SK-N-SH (cell line): ENCODE results near the gene NNT. TPM values are rescaled to one million over a fixed set of nuclear protein-coding genes. Genes with fewer than 3 reads are reported as not detected.
A peak's percentile ranks its signal among the peaks of the same experiment; 100 is the strongest.
"Not testable (repeated sequence)": the region's sequence is repeated elsewhere in the genome, so short reads cannot be mapped to it uniquely, and the experiment has no call there.

Experiments
- CTCF ChIA-PET: fragments of 300-600, 350-600 bp; formaldehyde crosslinking; extraction: SDS; loops from one replicate; lab custom pipeline; 2021; lab: Yijun Ruan, JAX
- POLR2A ChIA-PET: fragments of 350-600 bp; sonication (Branson Sonifier 250); formaldehyde crosslinking; extraction: SDS; loops from one replicate; lab custom pipeline; 2020; ENCODE audit warnings: antibody characterized with exemption, inconsistent platforms; lab: Yijun Ruan, JAX
- DNase-seq: peaks from one replicate; pipeline ENCODE4 v3.0.0; 2012
- H2AFZ ChIP-seq: fragments of 200-600 bp; sonication (generic); 2 replicates; pipeline ENCODE4 v1.8.1; 2016; ENCODE audit warnings: antibody characterized with exemption, mild to moderate bottlenecking, low read depth
- H3F3A ChIP-seq: fragments of 200-600 bp; sonication (generic); replicated peaks from 2 replicates; pipeline ENCODE3; 2016; ENCODE audit warnings: antibody characterized with exemption, mild to moderate bottlenecking; ENCODE audit not compliant: insufficient read depth
- H3K27ac ChIP-seq, 2 experiments: fragments of 200-500 bp in 1 of 2; fragments of 200-600 bp in 1 of 2; sonication (Bioruptor generic) in 1 of 2; sonication (generic), shearing (Covaris generic) in 1 of 2; 2 replicates each; pipeline versions ENCODE4 v1.5.1 to v1.6.1; 2014 to 2016; ENCODE audit warnings: low read depth in 2 of 2, inconsistent platforms in 1 of 2, low read length in 1 of 2, mild to moderate bottlenecking in 1 of 2, mixed read lengths in 1 of 2
- H3K27me3 ChIP-seq: fragments of 200-600 bp; sonication (generic), shearing (Covaris generic); 2 replicates; pipeline ENCODE4 v1.6.1; 2016; ENCODE audit warnings: mixed run types; ENCODE audit not compliant: insufficient read depth
- H3K36me3 ChIP-seq, 2 experiments: fragments of 200-500 bp in 1 of 2; fragments of 200-600 bp in 1 of 2; sonication (Bioruptor generic) in 1 of 2; sonication (generic) in 1 of 2; replicated peaks in 1 of 2; 2 replicates each; pipeline versions ENCODE3 to v1.5.1; 2014 to 2016; ENCODE audit warnings: low read length in 1 of 2, mild to moderate bottlenecking in 1 of 2; ENCODE audit not compliant: insufficient read depth in 2 of 2, control insufficient read depth in 1 of 2
- H3K4me1 ChIP-seq, 2 experiments: fragments of 200-500 bp in 1 of 2; fragments of 200-600 bp in 1 of 2; sonication (Bioruptor generic) in 1 of 2; sonication (generic), shearing (Covaris generic) in 1 of 2; 2 replicates each; pipeline versions ENCODE4 v1.5.1 to v1.6.1; 2014 to 2016; ENCODE audit warnings: low read depth in 1 of 2, low read length in 1 of 2, mixed run types in 1 of 2; ENCODE audit not compliant: insufficient read depth in 2 of 2, control insufficient read depth in 1 of 2
- H3K4me2 ChIP-seq: fragments of 200-600 bp; sonication (generic), shearing (Covaris generic); 2 replicates; pipeline ENCODE4 v1.6.1; 2017; ENCODE audit warnings: mixed run types
- H3K4me3 ChIP-seq, 2 experiments: fragments of 200-500 bp in 1 of 2; fragments of 200-600 bp in 1 of 2; sonication (Bioruptor generic) in 1 of 2; sonication (generic), shearing (Covaris generic) in 1 of 2; 2 replicates each; pipeline versions ENCODE4 v1.5.1 to v1.8.1; 2014 to 2016; ENCODE audit warnings: low read depth in 2 of 2, inconsistent platforms in 1 of 2, low read length in 1 of 2, mild to moderate bottlenecking in 1 of 2, mixed read lengths in 1 of 2, moderate library complexity in 1 of 2
- H3K79me2 ChIP-seq: fragments of 200-600 bp; sonication (generic); 2 replicates; pipeline ENCODE4 v1.8.1; 2017; ENCODE audit warnings: mild to moderate bottlenecking; ENCODE audit not compliant: insufficient read depth
- H3K9ac ChIP-seq: fragments of 200-600 bp; sonication (generic); 2 replicates; pipeline ENCODE4 v1.6.1; 2017; ENCODE audit warnings: mixed run types
- H3K9me2 ChIP-seq: fragments of 200-600 bp; sonication (generic); 2 replicates; pipeline ENCODE4 v1.6.1; 2017; ENCODE audit warnings: mixed run types
- H3K9me3 ChIP-seq: fragments of 200-600 bp; sonication (generic); 2 replicates; pipeline ENCODE4 v1.6.1; 2017; ENCODE audit warnings: mixed run types, mild to moderate bottlenecking, moderate library complexity
- H4K20me1 ChIP-seq: fragments of 200-600 bp; sonication (generic); 2 replicates; pipeline ENCODE4 v1.6.1; 2017; ENCODE audit warnings: mild to moderate bottlenecking, mixed run types; ENCODE audit not compliant: insufficient read depth
- ELF1 ChIP-seq: IDR thresholded peaks from 2 replicates; pipeline ENCODE4 v1.4.0; 2012
- EZH2phosphoT487 ChIP-seq: fragments of 200-600 bp; sonication (generic); IDR thresholded peaks from 2 replicates; pipeline ENCODE4 v1.6.1; 2017; ENCODE audit warnings: low read depth, mixed run types, mild to moderate bottlenecking, antibody characterized with exemption, moderate library complexity, borderline replicate concordance
- FOSL2 ChIP-seq: IDR thresholded peaks from 2 replicates; pipeline ENCODE4 v1.4.0; 2012; ENCODE audit warnings: low read depth, mild to moderate bottlenecking, moderate library complexity, borderline replicate concordance
- FOXJ3 ChIP-seq: sonication (generic); formaldehyde crosslinking; IDR thresholded peaks from 2 replicates; pipeline ENCODE4 v1.5.1; 2020; ENCODE audit warnings: mild to moderate bottlenecking, missing genetic modification reagents
- MXI1 ChIP-seq: IDR thresholded peaks from 2 replicates; pipeline ENCODE4 v1.6.1; 2012; ENCODE audit warnings: mild to moderate bottlenecking, low read depth, low read length, improper control_type of control experiment
- NRF1 ChIP-seq: IDR thresholded peaks from 2 replicates; pipeline ENCODE4 v1.6.1; 2012; ENCODE audit warnings: low read depth, mild to moderate bottlenecking, low read length
- RAD21 ChIP-seq: IDR thresholded peaks from 2 replicates; pipeline ENCODE4 v1.6.1; 2012; ENCODE audit warnings: mild to moderate bottlenecking, low read length
- RCOR1 ChIP-seq: fragments of 150-350 bp; IDR thresholded peaks from 2 replicates; pipeline ENCODE4 v1.6.1; 2017; ENCODE audit warnings: antibody characterized with exemption, low read length
- SIN3A ChIP-seq: IDR thresholded peaks from 2 replicates; pipeline ENCODE4 v1.6.1; 2012; ENCODE audit warnings: low read depth, mild to moderate bottlenecking, low read length, moderate library complexity, borderline replicate concordance
- TCF12 ChIP-seq: IDR thresholded peaks from 2 replicates; pipeline ENCODE4 v1.4.0; 2012
- TEAD4 ChIP-seq: IDR thresholded peaks from 2 replicates; pipeline ENCODE4 v1.4.0; 2012; ENCODE audit warnings: mild to moderate bottlenecking, borderline replicate concordance; ENCODE audit not compliant: insufficient read depth
- WGBS: methylation state at CpG from one replicate; pipeline ENCODE4 v1.1.6; 2017; ENCODE audit warnings: low lambda C conversion rate; 5-methylcytosine and 5-hydroxymethylcytosine counted together
- polyA plus RNA-seq, 3 experiments: library from polyadenylated mRNA; depleted of rRNA; stranded (reverse); fragments of >200 nt; gene quantifications; 2 replicates each; pipeline ENCODE4 v1.2.3, GENCODE V29; 2012
- TF ChIP-seq, protein P1 (sequence below): IDR thresholded peaks from 2 replicates; pipeline ENCODE4 v1.4.0; 2012; ENCODE audit warnings: low read depth, borderline replicate concordance
- TF ChIP-seq, protein P2 (sequence below): IDR thresholded peaks from 2 replicates; pipeline ENCODE4 v1.4.0; 2012; ENCODE audit warnings: low read depth
- TF ChIP-seq, protein P3 (sequence below): IDR thresholded peaks from 2 replicates; pipeline ENCODE4 v1.4.0; 2012; ENCODE audit warnings: low read depth, borderline replicate concordance
- TF ChIP-seq, protein P4 (sequence below): fragments of 150-350 bp; IDR thresholded peaks from 2 replicates; pipeline ENCODE4 v1.6.1; 2017; ENCODE audit warnings: antibody characterized with exemption, low read length, low read depth, borderline replicate concordance

NNT gene
- polyA plus RNA-seq, 1 of the 3 experiments (the other 2 are of a cell fraction) = 21.9 TPM

DNA sequence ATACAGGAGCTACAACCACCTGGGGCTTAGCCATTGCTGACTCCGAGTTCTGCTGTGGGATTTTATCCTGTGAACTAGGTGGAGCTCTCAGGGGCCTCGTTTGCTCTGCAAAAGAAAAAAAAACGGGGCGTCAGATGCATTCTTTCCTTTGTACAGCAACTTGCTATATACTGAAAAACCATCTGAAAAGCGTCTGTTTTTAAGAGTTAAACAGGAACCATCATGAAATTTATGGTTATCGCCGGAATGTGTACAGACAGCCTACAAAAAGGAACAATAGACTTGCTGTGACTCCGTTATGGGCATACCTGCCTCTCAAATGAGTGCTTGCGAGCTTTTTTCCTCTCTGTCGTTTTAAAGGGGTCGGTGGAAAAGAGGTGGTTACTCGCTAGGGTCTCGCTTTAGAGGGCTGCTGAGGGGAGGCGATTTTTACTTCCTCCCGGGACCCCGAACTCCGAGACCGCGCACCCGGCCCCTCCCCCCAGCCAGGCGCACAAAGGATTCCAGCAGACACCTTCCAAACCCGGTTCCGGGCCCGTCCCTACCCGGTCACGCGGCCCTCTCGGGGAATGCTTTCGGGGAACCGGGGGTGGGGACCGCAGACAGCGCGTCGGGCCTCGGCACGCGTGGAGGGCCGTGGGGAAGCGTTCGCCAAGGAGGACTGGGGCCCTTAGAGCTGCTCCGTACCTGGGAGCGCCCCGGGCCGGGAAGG lies 46.9 kb upstream of the NNT start (continued):
- TF ChIP-seq, protein P1, sequence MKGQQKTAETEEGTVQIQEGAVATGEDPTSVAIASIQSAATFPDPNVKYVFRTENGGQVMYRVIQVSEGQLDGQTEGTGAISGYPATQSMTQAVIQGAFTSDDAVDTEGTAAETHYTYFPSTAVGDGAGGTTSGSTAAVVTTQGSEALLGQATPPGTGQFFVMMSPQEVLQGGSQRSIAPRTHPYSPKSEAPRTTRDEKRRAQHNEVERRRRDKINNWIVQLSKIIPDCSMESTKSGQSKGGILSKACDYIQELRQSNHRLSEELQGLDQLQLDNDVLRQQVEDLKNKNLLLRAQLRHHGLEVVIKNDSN = no peak
- TF ChIP-seq TCF12 (no peak), ELF1 (no peak), RCOR1 (no peak)
- TF ChIP-seq, protein P2, sequence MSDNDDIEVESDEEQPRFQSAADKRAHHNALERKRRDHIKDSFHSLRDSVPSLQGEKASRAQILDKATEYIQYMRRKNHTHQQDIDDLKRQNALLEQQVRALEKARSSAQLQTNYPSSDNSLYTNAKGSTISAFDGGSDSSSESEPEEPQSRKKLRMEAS = no peak
- TF ChIP-seq, all 33 proteins: peak for 2

DNA sequence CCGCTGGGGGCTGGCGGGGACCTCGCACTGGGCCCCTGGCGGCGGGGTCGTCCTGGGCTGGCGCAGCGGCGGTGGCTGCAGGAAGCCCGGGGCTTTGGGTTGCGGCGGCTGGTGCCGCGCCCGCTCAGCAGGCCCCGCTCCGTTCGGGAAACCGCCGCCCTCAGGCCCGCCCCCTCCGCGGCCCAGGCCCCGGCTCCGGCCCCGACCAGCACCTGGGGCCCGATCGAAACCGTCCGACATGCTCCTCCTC lies 46.4 kb upstream of the NNT start:
- H3K27ac ChIP-seq = peak overlapping the region; percentile 86 to 95
- not testable (repeated sequence) for H3K9me3 ChIP-seq, H3K27me3 ChIP-seq, H3F3A ChIP-seq, DNase-seq, H3K9me2 ChIP-seq
- H3K9ac ChIP-seq = peak overlapping the region; percentile 98
- H3K4me1 ChIP-seq = peaks cover 19 to 28% of the 10 kb centered on the region in 2 experiments; a peak in 3 of 4 replicates
- ChIA-PET POLR2A (interaction anchor here (0.7 to 1.9 kb wide), 3 partner anchors 33 to 73 kb away, joined by 3 to 12 read pairs (median 3); partner anchors contain the start of gene TMEM267), CTCF (interaction anchor here (1.0 to 2.7 kb wide), 4 partner anchors 20 to 74 kb away, joined by 4 to 7 read pairs (median 6); partner anchors contain the start of genes C5orf34 and NNT)
- peaks cover 49% of the 10 kb centered on the region for H3K79me2 ChIP-seq
- peaks cover 41% of the 10 kb centered on the region in 2 experiments for H3K36me3 ChIP-seq
- H3K4me2 ChIP-seq = peak overlapping the region; percentile 85
- no CpG with 5 or more reads among the region's 30 CpGs for WGBS
- peak overlapping the region; percentile 62; the same call in 1 of the 2 replicates for H2AFZ ChIP-seq
- H3K4me3 ChIP-seq = peak overlapping the region; percentile 90 to 92
- H4K20me1 ChIP-seq = peaks cover 35% of the 10 kb centered on the region

DNA sequence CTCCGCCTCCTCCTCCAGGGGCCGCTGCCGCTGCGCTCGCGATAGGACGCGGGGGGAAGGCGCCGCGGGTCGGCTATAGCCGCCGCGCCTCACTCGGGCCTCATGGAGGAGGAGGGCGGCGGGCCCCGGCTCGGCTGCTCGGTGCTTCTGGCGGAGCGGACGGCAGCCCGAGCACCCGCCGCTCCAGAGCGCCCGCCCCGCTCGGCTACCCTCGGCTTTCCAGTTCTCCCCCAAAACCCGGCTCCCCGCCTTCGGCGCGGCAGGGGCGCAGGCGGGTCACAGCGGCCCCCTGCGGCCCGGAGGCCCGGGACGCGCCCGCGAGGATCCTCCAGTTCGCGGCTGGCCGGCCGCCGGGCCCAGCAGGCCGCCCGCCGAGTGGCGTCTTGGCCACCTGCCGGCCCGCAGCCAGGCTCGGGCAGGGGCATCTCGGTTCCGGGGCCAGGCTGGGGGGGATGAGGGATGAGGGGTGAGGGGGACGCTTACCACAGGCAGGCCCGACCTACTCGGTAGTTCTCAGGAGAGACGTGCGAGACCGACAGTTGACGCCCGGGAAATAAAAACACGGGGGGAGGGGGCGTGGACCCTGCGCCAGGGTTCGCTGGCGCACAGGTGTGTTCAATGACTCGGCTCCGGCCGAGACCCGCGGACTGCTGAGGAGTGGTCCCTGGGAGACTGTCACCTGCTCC lies 46.0 kb upstream of the NNT start, which contains the start of gene PAIP1:
Gene PAIP1, minus strand, starts transcription at position 221 of the 686 bp plus-strand sequence. CDS start 231 bp downstream, outside the sequence.
- H2AFZ ChIP-seq = peak within 1 kb of the TSS; percentile 97
- 3% methylated on average over 27 of the region's 79 CpGs for WGBS
- POLR2A ChIA-PET = interaction anchor here (1.9 kb wide), 1 partner anchor 73 kb away, joined by 12 read pairs; the partner anchor contains the start of gene TMEM267
- H3F3A ChIP-seq = no peaks in the 10 kb centered on the region
- H3K4me1 ChIP-seq = peaks cover 19 to 28% of the 10 kb centered on the region in 2 experiments; a peak in 3 of 4 replicates
- peaks cover 31% of the 10 kb centered on the region for H4K20me1 ChIP-seq
- DNase-seq = peak; percentile 94
- no peaks in the 10 kb centered on the region for H3K27me3 ChIP-seq
- H3K27ac ChIP-seq = peak within 1 kb of the TSS; percentile 86 to 95
- no peaks in the 10 kb centered on the region for H3K9me3 ChIP-seq
- CTCF ChIA-PET = interaction anchor here (0.6 to 2.7 kb wide), 7 partner anchors 11 to 74 kb away, joined by 3 to 7 read pairs (median 3); partner anchors contain the start of genes C5orf34 and NNT
- peaks cover 36% of the 10 kb centered on the region in 2 experiments for H3K36me3 ChIP-seq
- peak within 1 kb of the TSS; percentile 85 for H3K4me2 ChIP-seq
- H3K4me3 ChIP-seq = peak within 1 kb of the TSS; percentile 90 to 92
- no peaks in the 10 kb centered on the region for H3K9me2 ChIP-seq
- peak within 1 kb of the TSS; percentile 98 for H3K9ac ChIP-seq
- H3K79me2 ChIP-seq = peaks cover 44% of the 10 kb centered on the region
- TF ChIP-seq MXI1 (peak; percentile 60; the same call in 1 of the 2 replicates), EZH2phosphoT487 (no peak), TCF12 (no peak), SIN3A (0 out of 2 replicates have a peak, but pooled peaks have one; percentile 42), FOXJ3 (CRISPR knock-in tag) (no peak), FOSL2 (no peak), RAD21 (no peak), ELF1 (no peak), TEAD4 (0 out of 2 replicates have a peak, but pooled peaks have one; percentile 6), NRF1 (no peak)
- TF ChIP-seq, protein P2 = no peak
- TF ChIP-seq, protein P1 = no peak
- TF ChIP-seq, protein P3, sequence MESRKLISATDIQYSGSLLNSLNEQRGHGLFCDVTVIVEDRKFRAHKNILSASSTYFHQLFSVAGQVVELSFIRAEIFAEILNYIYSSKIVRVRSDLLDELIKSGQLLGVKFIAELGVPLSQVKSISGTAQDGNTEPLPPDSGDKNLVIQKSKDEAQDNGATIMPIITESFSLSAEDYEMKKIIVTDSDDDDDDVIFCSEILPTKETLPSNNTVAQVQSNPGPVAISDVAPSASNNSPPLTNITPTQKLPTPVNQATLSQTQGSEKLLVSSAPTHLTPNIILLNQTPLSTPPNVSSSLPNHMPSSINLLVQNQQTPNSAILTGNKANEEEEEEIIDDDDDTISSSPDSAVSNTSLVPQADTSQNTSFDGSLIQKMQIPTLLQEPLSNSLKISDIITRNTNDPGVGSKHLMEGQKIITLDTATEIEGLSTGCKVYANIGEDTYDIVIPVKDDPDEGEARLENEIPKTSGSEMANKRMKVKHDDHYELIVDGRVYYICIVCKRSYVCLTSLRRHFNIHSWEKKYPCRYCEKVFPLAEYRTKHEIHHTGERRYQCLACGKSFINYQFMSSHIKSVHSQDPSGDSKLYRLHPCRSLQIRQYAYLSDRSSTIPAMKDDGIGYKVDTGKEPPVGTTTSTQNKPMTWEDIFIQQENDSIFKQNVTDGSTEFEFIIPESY = peak; percentile 92
- TF ChIP-seq, protein P4, sequence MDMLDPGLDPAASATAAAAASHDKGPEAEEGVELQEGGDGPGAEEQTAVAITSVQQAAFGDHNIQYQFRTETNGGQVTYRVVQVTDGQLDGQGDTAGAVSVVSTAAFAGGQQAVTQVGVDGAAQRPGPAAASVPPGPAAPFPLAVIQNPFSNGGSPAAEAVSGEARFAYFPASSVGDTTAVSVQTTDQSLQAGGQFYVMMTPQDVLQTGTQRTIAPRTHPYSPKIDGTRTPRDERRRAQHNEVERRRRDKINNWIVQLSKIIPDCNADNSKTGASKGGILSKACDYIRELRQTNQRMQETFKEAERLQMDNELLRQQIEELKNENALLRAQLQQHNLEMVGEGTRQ = no peak
